H54 (cell line): Measurements from ENCODE around the gene CD2AP.
A peak's percentile ranks its signal among the peaks of the same experiment; 100 is the strongest.
"Not testable (repeated sequence)": the region's sequence is repeated elsewhere in the genome, so short reads cannot be mapped to it uniquely, and the experiment has no call there.

Source experiments
- DNase-seq: peaks from one replicate; pipeline ENCODE4 v3.0.0; 2011; ENCODE audit warnings: low spot score, mixed read lengths; ENCODE audit not compliant: insufficient read length
- FAIRE-seq: peaks from 3 replicates; lab custom pipeline; 2011; peaks lifted over from hg19 to GRCh38; lab: Jason Lieb, UNC
- POLR2A ChIP-seq: IDR thresholded peaks from 2 replicates; pipeline ENCODE4 v1.6.1; 2011; ENCODE audit warnings: low read depth, mild to moderate bottlenecking, low read length

CD2AP gene

GRCh38 chr6:47477497-47478232, at the start of gene CD2AP:
CD2AP (plus strand) TSS chr6:47477789; CDS start chr6:47478245, 456 bp downstream.
- TF ChIP-seq POLR2A: peak; percentile 65; the same call in 1 of the 2 replicates
- FAIRE-seq (no peak), DNase-seq (peak; percentile 86)

GRCh38 chr6:47428288-47428687, 49.3 kb upstream of the CD2AP start:
- no peak for TF ChIP-seq POLR2A
- FAIRE-seq (no peak), DNase-seq (no peak)

GRCh38 chr6:47428746-47429664, 48.6 kb upstream of the CD2AP start:
- DNase-seq (no peak), FAIRE-seq (no peak)
- no peak for TF ChIP-seq POLR2A

- no peak for DNase-seq
- no peak for FAIRE-seq
- TF ChIP-seq POLR2A: no peak
Observed at GRCh38 chr6:47434372-47435253, 43.0 kb upstream of the CD2AP start.

- DNase-seq: no peak
- TF ChIP-seq POLR2A: no peak
- no peak for FAIRE-seq
Observed at GRCh38 chr6:47435254-47435612, 42.4 kb upstream of the CD2AP start.

GRCh38 chr6:47437592-47437991, 40.0 kb upstream of the CD2AP start:
- no peak for TF ChIP-seq POLR2A
- DNase-seq: no peak
- FAIRE-seq: no peak

GRCh38 chr6:47438481-47439347, 38.9 kb upstream of the CD2AP start:
- DNase-seq: no peak
- FAIRE-seq: no peak
- no peak for TF ChIP-seq POLR2A

GRCh38 chr6:47439348-47439668, 38.3 kb upstream of the CD2AP start:
- DNase-seq: no peak
- no peak for FAIRE-seq
- no peak for TF ChIP-seq POLR2A

GRCh38 chr6:47440719-47441118, 36.9 kb upstream of the CD2AP start:
- TF ChIP-seq POLR2A: no peak
- DNase-seq (no peak), FAIRE-seq (no peak)

- not testable (repeated sequence) for FAIRE-seq
Observed at GRCh38 chr6:47444964-47445363, 32.6 kb upstream of the CD2AP start.

GRCh38 chr6:47446669-47447330, 30.8 kb upstream of the CD2AP start:
- no peak for FAIRE-seq

More at GRCh38 chr6:47444964-47445363, 32.6 kb upstream of the CD2AP start:
- DNase-seq: not testable (repeated sequence)

GRCh38 chr6:47447722-47448121, 29.9 kb upstream of the CD2AP start:
- no peak for TF ChIP-seq POLR2A
- no peak for FAIRE-seq
- DNase-seq: no peak

More at GRCh38 chr6:47446669-47447330, 30.8 kb upstream of the CD2AP start:
- no peak for DNase-seq
- no peak for TF ChIP-seq POLR2A

GRCh38 chr6:47451162-47451561, 26.4 kb upstream of the CD2AP start:
- TF ChIP-seq POLR2A: no peak
- DNase-seq: no peak
- no peak for FAIRE-seq
